Measurements from ENCODE around the gene SUCLG2.
A peak's percentile ranks its signal among the peaks of the same experiment; 100 is the strongest.

The SUCLG2 gene

GRCh38 chr3:67654844-67655177 is 399 bp upstream of the SUCLG2 start:
- H3K27ac ChIP-seq: peak overlapping the region; percentile 90
- CTCF ChIA-PET: no interaction called here
- POLR2A ChIA-PET (ENCODE audit: low non-redundant PET): interaction anchor here (0.5 kb wide), 1 partner anchor 58 kb away, joined by 3 read pairs; no protein-coding TSS in a partner anchor
- TF ChIP-seq CTCF (conservative IDR thresholded peaks at IDR 0.05; ENCODE audit: low read depth): no peak
- DNase-seq (ENCODE audit: low spot score): no peak

GRCh38 chr3:67653425-67654098 is 850 bp downstream of the SUCLG2 start:
- no peak for TF ChIP-seq CTCF (conservative IDR thresholded peaks at IDR 0.05; ENCODE audit: low read depth)
- H3K27ac ChIP-seq: peak overlapping the region; percentile 90
- ChIA-PET POLR2A (ENCODE audit: low non-redundant PET) (no interaction called here), CTCF (interaction anchor here (0.6 kb wide), 1 partner anchor 539 kb away, joined by 3 read pairs; no protein-coding TSS in a partner anchor)
- no peak for DNase-seq (ENCODE audit: low spot score)

GRCh38 chr3:67650084-67650483 is 4.3 kb downstream of the SUCLG2 start:
- ChIA-PET CTCF (no interaction called here), POLR2A (ENCODE audit: low non-redundant PET) (no interaction called here)
- no peak overlapping the region for H3K27ac ChIP-seq
- no peak for DNase-seq (ENCODE audit: low spot score)
- TF ChIP-seq CTCF (conservative IDR thresholded peaks at IDR 0.05; ENCODE audit: low read depth): no peak

- CTCF ChIA-PET: no interaction called here
- no peak overlapping the region for H3K27ac ChIP-seq
- POLR2A ChIA-PET (ENCODE audit: low non-redundant PET): no interaction called here
These were observed 4.7 kb downstream of the SUCLG2 start for GRCh38 chr3:67649681-67650080.

GRCh38 chr3:67648701-67649100 is 5.7 kb downstream of the SUCLG2 start:
- no peak overlapping the region for H3K27ac ChIP-seq
- ChIA-PET CTCF (no interaction called here), POLR2A (ENCODE audit: low non-redundant PET) (no interaction called here)
- no peak for TF ChIP-seq CTCF (conservative IDR thresholded peaks at IDR 0.05; ENCODE audit: low read depth)
- no peak for DNase-seq (ENCODE audit: low spot score)

More at GRCh38 chr3:67649681-67650080, 4.7 kb downstream of the SUCLG2 start:
- DNase-seq (ENCODE audit: low spot score): no peak
- TF ChIP-seq CTCF (conservative IDR thresholded peaks at IDR 0.05; ENCODE audit: low read depth): no peak

GRCh38 chr3:67648229-67648628 is 6.2 kb downstream of the SUCLG2 start:
- no peak overlapping the region for H3K27ac ChIP-seq
- TF ChIP-seq CTCF (conservative IDR thresholded peaks at IDR 0.05; ENCODE audit: low read depth): no peak
- CTCF ChIA-PET: no interaction called here
- no peak for DNase-seq (ENCODE audit: low spot score)
- POLR2A ChIA-PET (ENCODE audit: low non-redundant PET): no interaction called here
